Bone marrow (tissue), 2 donors: ENCODE results near the gene CAPN13.

Source experiments
- DNase-seq, 2 donors: peaks; one replicate each; lab custom pipeline; 2025; lab: John Stamatoyannopoulos, UW

CAPN13 gene

GRCh38 chr2:30807249-30807648, at the start of gene CAPN13:
Gene CAPN13 (minus strand): TSS chr2:30807446. CDS start chr2:30787325, 20,121 bp downstream.
- DNase-seq = no peak

GRCh38 chr2:30847841-30848240, 40.6 kb upstream of the CAPN13 start:
- no peak for DNase-seq

GRCh38 chr2:30847329-30847728, 40.1 kb upstream of the CAPN13 start:
- no peak for DNase-seq

GRCh38 chr2:30828586-30828985, 21.3 kb upstream of the CAPN13 start:
- no peak for DNase-seq

GRCh38 chr2:30826916-30827315, 19.7 kb upstream of the CAPN13 start:
- DNase-seq = no peak

GRCh38 chr2:30826481-30826880, 19.2 kb upstream of the CAPN13 start:
- DNase-seq = no peak

- no peak for DNase-seq
Observed at GRCh38 chr2:30823452-30823851, 16.2 kb upstream of the CAPN13 start.

GRCh38 chr2:30821960-30822359, 14.7 kb upstream of the CAPN13 start:
- DNase-seq = no peak

- DNase-seq = no peak
Observed at GRCh38 chr2:30820381-30821055, 13.3 kb upstream of the CAPN13 start.

- DNase-seq = no peak
Observed at GRCh38 chr2:30809938-30810337, 2.7 kb upstream of the CAPN13 start.

- no peak for DNase-seq
Observed at GRCh38 chr2:30808695-30809094, 1.4 kb upstream of the CAPN13 start.

- no peak for DNase-seq
Observed at GRCh38 chr2:30803281-30803680, 4.0 kb downstream of the CAPN13 start.

GRCh38 chr2:30802611-30803010, 4.6 kb downstream of the CAPN13 start:
- DNase-seq = no peak

- no peak for DNase-seq
Observed at GRCh38 chr2:30801821-30802455, 5.3 kb downstream of the CAPN13 start.

GRCh38 chr2:30800159-30800558, 7.1 kb downstream of the CAPN13 start:
- DNase-seq = no peak

- no peak for DNase-seq
Observed at GRCh38 chr2:30799366-30799765, 7.9 kb downstream of the CAPN13 start.

GRCh38 chr2:30798536-30798991, 8.7 kb downstream of the CAPN13 start:
- DNase-seq = no peak

- no peak for DNase-seq
Observed at GRCh38 chr2:30797381-30798015, 9.7 kb downstream of the CAPN13 start.

GRCh38 chr2:30796699-30797098, 10.5 kb downstream of the CAPN13 start:
- no peak for DNase-seq

- no peak for DNase-seq
Observed at GRCh38 chr2:30792521-30792920, 14.7 kb downstream of the CAPN13 start.

- DNase-seq = no peak
Observed at GRCh38 chr2:30790879-30791278, 16.4 kb downstream of the CAPN13 start.

- DNase-seq = no peak
Observed at GRCh38 chr2:30789670-30790210, 17.5 kb downstream of the CAPN13 start.
